Measurements from ENCODE around the gene ZBTB16. TPM values are rescaled to one million over a fixed set of nuclear protein-coding genes. Genes with fewer than 3 reads are reported as not detected.

The ZBTB16 gene
- total RNA-seq, 1 donor from 2014 or later, result 17.7 TPM

DNA sequence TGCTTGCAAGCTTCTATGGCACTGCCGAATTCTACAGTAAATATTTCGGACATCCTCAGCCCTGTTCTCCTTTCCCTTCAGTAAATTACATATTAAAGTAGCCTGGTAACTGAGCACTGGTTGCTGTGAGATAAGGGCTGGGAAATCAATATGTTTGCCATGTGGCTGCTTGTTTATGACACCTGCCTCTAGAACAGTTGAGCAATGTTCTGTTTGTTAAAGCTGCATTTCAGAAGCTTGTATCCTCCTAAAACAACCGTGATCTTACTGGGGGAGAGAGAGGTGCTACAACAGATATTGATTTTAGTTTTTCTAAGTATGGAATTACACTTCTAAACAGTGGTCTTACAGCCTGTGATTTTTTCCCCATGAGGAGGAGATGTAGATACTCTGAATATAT is 39.4 kb downstream of the ZBTB16 start:
- H3K27ac ChIP-seq, result no peak overlapping the region
- no peaks in the 10 kb centered on the region for H3K9me3 ChIP-seq (ENCODE audit: low read depth)
- Mint-ChIP-seq H3K27me3 (ENCODE audit: insufficient read depth, low read depth) (no peaks in the 10 kb centered on the region), H3K4me3 (no peak overlapping the region), H3K36me3 (peaks cover 26% of the 10 kb centered on the region), H3K4me1 (peaks cover 64% of the 10 kb centered on the region), H3K9me3 (peaks cover 4% of the 10 kb centered on the region), H3K27ac (no peak overlapping the region)
- H3K4me2 ChIP-seq, result peak overlapping the region; percentile 16
- H3K27me3 ChIP-seq, result no peaks in the 10 kb centered on the region
- no peak overlapping the region for H3K4me3 ChIP-seq
- no peak overlapping the region for H2AFZ ChIP-seq (replicated peaks)
- DNase-seq (ENCODE audit: low spot score), result no peak
- H3K79me2 ChIP-seq (ENCODE audit: low read depth), result peaks cover 65% of the 10 kb centered on the region
- no peaks in the 10 kb centered on the region for H3F3A ChIP-seq (ENCODE audit: low read depth)
- H4K20me1 ChIP-seq (ENCODE audit: low read depth), result peaks cover 18% of the 10 kb centered on the region
- H3K4me1 ChIP-seq, result peaks cover 46% of the 10 kb centered on the region
- no peak overlapping the region for H3K9ac ChIP-seq
- TF ChIP-seq, protein P1, sequence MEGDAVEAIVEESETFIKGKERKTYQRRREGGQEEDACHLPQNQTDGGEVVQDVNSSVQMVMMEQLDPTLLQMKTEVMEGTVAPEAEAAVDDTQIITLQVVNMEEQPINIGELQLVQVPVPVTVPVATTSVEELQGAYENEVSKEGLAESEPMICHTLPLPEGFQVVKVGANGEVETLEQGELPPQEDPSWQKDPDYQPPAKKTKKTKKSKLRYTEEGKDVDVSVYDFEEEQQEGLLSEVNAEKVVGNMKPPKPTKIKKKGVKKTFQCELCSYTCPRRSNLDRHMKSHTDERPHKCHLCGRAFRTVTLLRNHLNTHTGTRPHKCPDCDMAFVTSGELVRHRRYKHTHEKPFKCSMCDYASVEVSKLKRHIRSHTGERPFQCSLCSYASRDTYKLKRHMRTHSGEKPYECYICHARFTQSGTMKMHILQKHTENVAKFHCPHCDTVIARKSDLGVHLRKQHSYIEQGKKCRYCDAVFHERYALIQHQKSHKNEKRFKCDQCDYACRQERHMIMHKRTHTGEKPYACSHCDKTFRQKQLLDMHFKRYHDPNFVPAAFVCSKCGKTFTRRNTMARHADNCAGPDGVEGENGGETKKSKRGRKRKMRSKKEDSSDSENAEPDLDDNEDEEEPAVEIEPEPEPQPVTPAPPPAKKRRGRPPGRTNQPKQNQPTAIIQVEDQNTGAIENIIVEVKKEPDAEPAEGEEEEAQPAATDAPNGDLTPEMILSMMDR (IDR thresholded peaks at IDR 0.05), result no peak
- H3K36me3 ChIP-seq, result no peaks in the 10 kb centered on the region

DNA sequence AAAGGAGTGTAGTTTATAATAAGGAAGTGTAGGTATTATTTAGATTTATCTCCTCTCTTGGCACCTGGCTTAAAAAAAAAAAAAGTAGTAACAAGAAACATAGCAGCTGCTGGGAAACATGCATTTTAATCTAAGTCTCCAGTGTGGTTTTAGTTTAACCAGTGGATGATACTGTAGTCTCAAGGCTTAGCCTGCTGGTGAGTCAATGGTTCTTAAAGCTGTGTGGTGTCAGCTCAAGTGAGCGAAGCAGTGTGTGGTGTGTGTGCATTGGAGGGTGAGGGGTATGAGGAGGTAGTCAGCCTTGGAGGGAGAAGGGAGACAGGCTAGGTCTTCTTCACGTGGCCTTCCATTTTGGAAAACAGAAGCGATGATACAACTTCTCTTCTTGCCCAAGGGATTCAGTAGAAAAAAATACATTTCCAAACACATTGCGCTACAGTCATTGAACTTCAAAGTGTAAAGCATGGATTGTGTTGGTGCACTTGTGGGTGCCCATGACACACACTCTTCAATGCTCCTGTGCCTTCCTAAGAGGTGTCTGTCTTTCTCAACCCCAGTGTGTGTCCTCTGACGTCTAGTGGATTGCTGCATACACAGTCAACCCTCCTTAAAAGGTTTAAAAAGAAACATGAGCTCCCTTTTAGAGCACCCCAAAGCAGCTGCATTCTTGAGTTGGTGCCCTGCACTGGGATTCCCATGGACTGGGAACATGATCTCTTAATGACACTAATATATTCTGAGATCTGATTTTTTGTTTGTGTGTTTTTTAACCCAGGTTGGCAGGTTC is 40.1 kb downstream of the ZBTB16 start:
- H3K27ac ChIP-seq, result no peak overlapping the region
- H3K9ac ChIP-seq, result no peak overlapping the region
- TF ChIP-seq, protein P1 (IDR thresholded peaks at IDR 0.05), result no peak
- TF ChIP-seq EZH2 (IDR thresholded peaks at IDR 0.05) (no peak), EZH2phosphoT487 (IDR thresholded peaks at IDR 0.05) (no peak)
- peaks cover 48% of the 10 kb centered on the region for H3K4me1 ChIP-seq
- Mint-ChIP-seq H3K9me3 (peaks cover 4% of the 10 kb centered on the region), H3K27ac (no peak overlapping the region), H3K4me3 (no peak overlapping the region), H3K36me3 (peaks cover 27% of the 10 kb centered on the region), H3K4me1 (peaks cover 64% of the 10 kb centered on the region), H3K27me3 (ENCODE audit: insufficient read depth, low read depth) (no peaks in the 10 kb centered on the region)
- peaks cover 18% of the 10 kb centered on the region for H4K20me1 ChIP-seq (ENCODE audit: low read depth)
- no peak for DNase-seq (ENCODE audit: low spot score)
- peak overlapping the region; percentile 16 for H3K4me2 ChIP-seq
- H3K4me3 ChIP-seq, result no peak overlapping the region
- no peak overlapping the region for H2AFZ ChIP-seq (replicated peaks)
- H3F3A ChIP-seq (ENCODE audit: low read depth), result no peaks in the 10 kb centered on the region
- H3K27me3 ChIP-seq, result no peaks in the 10 kb centered on the region
- peaks cover 61% of the 10 kb centered on the region for H3K79me2 ChIP-seq (ENCODE audit: low read depth)
- H3K9me3 ChIP-seq (ENCODE audit: low read depth), result no peaks in the 10 kb centered on the region
- H3K36me3 ChIP-seq, result no peaks in the 10 kb centered on the region

DNA sequence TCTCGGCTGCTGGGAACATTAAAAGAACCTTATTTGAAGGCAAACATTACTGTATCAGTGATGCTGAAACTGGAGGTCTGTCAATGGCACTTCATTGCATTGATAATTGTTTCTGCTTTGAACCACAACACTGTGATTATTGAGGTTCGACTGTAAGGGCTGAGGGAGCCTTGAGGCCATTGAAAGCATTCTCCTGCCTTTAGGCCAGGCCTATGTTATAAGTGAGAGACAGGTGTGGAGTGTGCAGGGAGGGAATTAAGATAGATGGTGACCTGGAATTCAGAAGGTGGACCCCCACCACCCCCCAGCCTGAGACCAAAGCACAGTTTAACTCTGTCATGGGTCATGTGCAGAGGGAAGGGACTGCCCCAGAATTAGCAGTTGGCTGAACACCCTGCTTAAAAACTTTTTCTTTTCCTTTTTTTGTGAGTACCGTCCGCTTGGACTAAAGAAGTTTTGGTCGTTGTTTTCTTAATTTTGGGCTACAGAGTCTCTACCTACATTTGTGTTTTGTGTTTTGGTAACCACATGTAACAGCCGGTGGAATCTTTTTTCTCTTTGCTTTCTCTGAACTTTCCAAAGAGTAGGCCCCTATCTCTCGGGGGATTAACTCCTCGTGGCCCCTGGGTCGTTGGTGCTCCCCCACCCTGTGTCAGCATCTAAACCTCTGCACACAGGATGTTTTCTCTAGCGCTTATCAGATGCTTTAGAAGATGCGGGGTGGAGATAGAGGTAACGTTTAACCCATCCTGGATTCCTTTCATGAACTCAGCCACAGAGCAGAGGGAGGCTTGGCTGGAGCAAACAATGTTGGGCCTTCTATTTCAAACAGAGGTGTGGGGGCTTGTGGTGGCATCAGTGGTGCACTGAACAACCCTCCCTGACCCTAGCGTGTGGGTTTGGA is 43.7 kb downstream of the ZBTB16 start:
- no peaks in the 10 kb centered on the region for H3K36me3 ChIP-seq
- H3F3A ChIP-seq (ENCODE audit: low read depth), result no peaks in the 10 kb centered on the region
- H3K27ac ChIP-seq, result no peak overlapping the region
- H3K4me1 ChIP-seq, result peaks cover 60% of the 10 kb centered on the region
- Mint-ChIP-seq H3K9me3 (peaks cover 2% of the 10 kb centered on the region), H3K36me3 (peaks cover 25% of the 10 kb centered on the region), H3K27ac (no peak overlapping the region), H3K27me3 (ENCODE audit: insufficient read depth, low read depth) (no peaks in the 10 kb centered on the region), H3K4me3 (no peak overlapping the region), H3K4me1 (peaks cover 64% of the 10 kb centered on the region)
- TF ChIP-seq, protein P1 (IDR thresholded peaks at IDR 0.05), result no peak
- TF ChIP-seq EZH2 (IDR thresholded peaks at IDR 0.05), result no peak
- TF ChIP-seq EZH2phosphoT487 (IDR thresholded peaks at IDR 0.05), result no peak
- H3K9me3 ChIP-seq (ENCODE audit: low read depth), result no peaks in the 10 kb centered on the region
- H3K4me3 ChIP-seq, result no peak overlapping the region
- no peak for DNase-seq (ENCODE audit: low spot score)
- H3K9ac ChIP-seq, result no peak overlapping the region
- no peak overlapping the region for H3K4me2 ChIP-seq
- H3K79me2 ChIP-seq (ENCODE audit: low read depth), result peaks cover 38% of the 10 kb centered on the region
- H4K20me1 ChIP-seq (ENCODE audit: low read depth), result peaks cover 24% of the 10 kb centered on the region
- H3K27me3 ChIP-seq, result no peaks in the 10 kb centered on the region
- H2AFZ ChIP-seq (replicated peaks), result no peak overlapping the region

Data from neural progenitor cell (in vitro differentiated cells).